CD4-positive, alpha-beta T cell treated with Interleukin-6 for 4 hours (primary cell): ENCODE data around the gene ZNF805.
"Not testable (repeated sequence)": the region's sequence is repeated elsewhere in the genome, so short reads cannot be mapped to it uniquely, and the experiment has no call there.

Experiments
- DNase-seq: peaks from one replicate; pipeline ENCODE4 v3.0.0-alpha.2; 2020; ENCODE audit warnings: mixed read lengths

Gene ZNF805

GRCh38 chr19:57269515-57270250, 29.3 kb downstream of the ZNF805 start:
- DNase-seq, result no peak

- no peak for DNase-seq
Observed at GRCh38 chr19:57271280-57271679, 30.8 kb downstream of the ZNF805 start.

- DNase-seq, result no peak
Observed at GRCh38 chr19:57273014-57273413, 32.6 kb downstream of the ZNF805 start.

GRCh38 chr19:57276430-57276829, 36.0 kb downstream of the ZNF805 start:
- no peak for DNase-seq

GRCh38 chr19:57278481-57278880, 38.0 kb downstream of the ZNF805 start:
- DNase-seq, result not testable (repeated sequence)

- DNase-seq, result peak; percentile 82
Observed at GRCh38 chr19:57279418-57280164, 39.2 kb downstream of the ZNF805 start.

- peak; percentile 96 for DNase-seq
Observed at GRCh38 chr19:57280165-57280961, 39.9 kb downstream of the ZNF805 start, which contains the start of gene ZNF460. TSS of gene ZNF460 (plus strand) at chr19:57280485. CDS start at chr19:57280807, 322 bp downstream.

GRCh38 chr19:57280962-57281400, 40.5 kb downstream of the ZNF805 start:
- DNase-seq, result peak; percentile 18

GRCh38 chr19:57282011-57282643, 41.7 kb downstream of the ZNF805 start:
- DNase-seq, result no peak

- no peak for DNase-seq
Observed at GRCh38 chr19:57288373-57288772, 47.9 kb downstream of the ZNF805 start.

GRCh38 chr19:57290970-57291369, 50.5 kb downstream of the ZNF805 start:
- no peak for DNase-seq

GRCh38 chr19:57292547-57292946, 52.1 kb downstream of the ZNF805 start:
- no peak for DNase-seq

- no peak for DNase-seq
Observed at GRCh38 chr19:57293719-57294118, 53.3 kb downstream of the ZNF805 start.

GRCh38 chr19:57302020-57302465, 61.6 kb downstream of the ZNF805 start:
- no peak for DNase-seq

- no peak for DNase-seq
Observed at GRCh38 chr19:57302727-57303401, 62.4 kb downstream of the ZNF805 start.
